ENCODE results near the gene LDLRAD4.

Gene LDLRAD4

DNA sequence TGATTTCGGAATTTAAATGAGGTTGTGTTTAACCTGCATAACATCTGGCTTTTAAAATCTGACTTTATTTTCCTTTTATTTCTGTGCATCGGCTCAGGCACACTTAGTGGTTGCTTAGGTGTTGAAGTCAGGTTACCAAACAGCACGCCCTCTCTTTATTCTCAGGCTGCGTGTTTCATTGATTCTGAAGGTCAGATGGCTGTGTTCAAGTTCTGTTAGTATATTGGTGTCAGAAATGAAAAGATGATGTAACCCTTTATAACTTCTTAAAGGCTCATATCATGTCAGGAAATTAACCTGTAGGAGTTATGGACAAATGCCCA is 246.5 kb downstream of the LDLRAD4 start:
- no peak for DNase-seq (ENCODE audit: low read depth)
- TF ChIP-seq CTCF (conservative IDR thresholded peaks at IDR 0.05; ENCODE audit: low read depth, low read length): no peak
- H3K4me3 ChIP-seq (ENCODE audit: low read length): no peak overlapping the region

DNA sequence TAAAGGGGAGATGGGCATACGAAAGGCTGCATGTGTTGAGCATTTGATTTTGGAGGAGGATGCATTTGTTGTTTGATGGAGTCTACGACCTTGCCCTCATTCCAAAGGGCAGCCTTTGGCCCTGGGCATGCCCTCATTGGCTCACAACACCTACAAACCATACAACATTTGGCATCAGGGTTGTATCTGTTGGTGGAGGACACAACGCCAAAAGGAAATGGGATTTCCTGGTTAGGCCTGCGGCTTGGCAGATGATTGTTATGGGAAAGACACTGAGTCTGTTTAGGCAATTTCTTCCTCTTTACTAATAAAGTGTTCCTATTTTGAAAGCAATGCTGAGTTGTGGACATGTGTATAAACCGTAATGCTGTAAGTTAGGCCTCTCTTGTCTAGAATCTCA is 246.9 kb downstream of the LDLRAD4 start:
- no peak overlapping the region for H3K4me3 ChIP-seq (ENCODE audit: low read length)
- DNase-seq (ENCODE audit: low read depth): no peak
- TF ChIP-seq CTCF (conservative IDR thresholded peaks at IDR 0.05; ENCODE audit: low read depth, low read length): no peak

- no peak for TF ChIP-seq CTCF (conservative IDR thresholded peaks at IDR 0.05; ENCODE audit: low read depth, low read length)
- H3K4me3 ChIP-seq (ENCODE audit: low read length): no peak overlapping the region
- DNase-seq (ENCODE audit: low read depth): no peak
Observed at GRCh38 chr18:13470516-13471197, 252.1 kb downstream of the LDLRAD4 start.

DNA sequence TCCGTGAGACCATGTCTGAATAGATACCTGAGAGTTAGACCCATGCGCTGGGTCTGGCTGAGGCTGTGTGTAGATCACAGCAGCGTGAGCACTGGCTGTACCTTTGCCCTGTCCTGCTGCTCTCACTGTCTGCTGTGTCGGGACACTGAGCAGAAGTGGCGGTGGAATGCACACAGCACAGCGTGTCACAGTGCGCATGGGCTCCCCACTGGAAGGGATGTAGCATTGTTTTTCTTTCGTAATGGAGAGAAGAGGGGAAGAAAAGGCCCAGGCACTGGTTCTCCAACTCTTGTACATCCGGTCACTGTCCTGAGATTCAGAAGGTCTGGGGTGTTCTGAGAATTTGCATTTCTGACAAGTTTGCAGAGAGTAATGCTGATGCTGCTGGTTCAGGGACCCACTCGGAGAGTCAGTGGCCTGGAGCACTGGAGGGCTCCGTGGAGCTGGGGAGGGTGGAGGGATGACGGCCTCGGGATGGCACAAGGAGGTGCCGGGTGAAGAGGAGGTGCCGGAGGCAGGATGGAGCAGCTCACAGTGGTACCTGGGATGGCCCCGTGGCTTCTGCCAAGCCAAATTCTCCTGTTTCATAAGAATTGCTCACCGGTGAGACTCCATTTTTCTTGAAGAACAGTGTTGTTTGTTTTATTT is 252.8 kb downstream of the LDLRAD4 start:
- DNase-seq (ENCODE audit: low read depth): no peak
- TF ChIP-seq CTCF (conservative IDR thresholded peaks at IDR 0.05; ENCODE audit: low read depth, low read length): no peak
- H3K4me3 ChIP-seq (ENCODE audit: low read length): no peak overlapping the region

GRCh38 chr18:13471971-13472628 is 253.5 kb downstream of the LDLRAD4 start:
- no peak for TF ChIP-seq CTCF (conservative IDR thresholded peaks at IDR 0.05; ENCODE audit: low read depth, low read length)
- no peak overlapping the region for H3K4me3 ChIP-seq (ENCODE audit: low read length)
- DNase-seq (ENCODE audit: low read depth): no peak

DNA sequence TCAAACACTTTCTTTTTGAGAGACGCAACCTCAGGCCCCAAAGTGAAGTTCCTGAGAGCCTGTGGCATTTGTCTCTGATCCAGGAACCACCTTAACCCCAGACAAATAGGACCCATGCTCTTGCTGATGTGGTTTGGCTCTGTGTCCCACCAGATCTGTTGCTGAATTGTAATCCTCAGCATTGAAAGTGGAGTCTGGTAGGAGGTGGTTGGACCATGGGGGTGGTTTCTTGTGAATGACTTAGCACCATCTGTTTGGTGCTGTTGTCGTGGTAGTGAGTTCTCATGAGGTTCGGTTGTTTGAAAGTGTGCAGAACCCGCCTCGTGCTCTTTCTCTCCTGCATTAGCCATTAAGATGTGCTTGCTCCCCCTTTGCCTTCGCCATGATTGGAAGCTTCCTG is 255.2 kb downstream of the LDLRAD4 start:
- TF ChIP-seq CTCF (conservative IDR thresholded peaks at IDR 0.05; ENCODE audit: low read depth, low read length): no peak
- no peak for DNase-seq (ENCODE audit: low read depth)
- no peak overlapping the region for H3K4me3 ChIP-seq (ENCODE audit: low read length)

DNA sequence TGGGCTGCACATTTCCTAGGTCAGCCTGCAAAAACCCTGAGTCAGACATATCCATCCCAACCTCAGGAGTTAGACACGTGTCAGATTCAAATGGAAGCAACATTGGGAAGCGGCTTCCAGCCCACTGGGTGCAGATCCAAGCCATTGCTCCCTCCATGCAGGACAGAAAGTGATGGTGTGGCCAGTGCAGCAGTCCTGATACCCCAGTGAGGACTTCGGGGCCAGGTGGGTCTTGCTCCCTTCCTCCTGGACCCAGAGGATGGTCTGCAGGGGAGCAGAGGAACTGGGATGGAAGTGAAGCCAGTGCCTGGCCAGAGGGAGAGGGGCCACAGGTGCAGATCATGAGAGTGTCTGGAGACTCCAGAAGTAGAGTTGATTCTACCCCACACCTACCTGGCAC is 255.8 kb downstream of the LDLRAD4 start:
- no peak overlapping the region for H3K4me3 ChIP-seq (ENCODE audit: low read length)
- no peak for TF ChIP-seq CTCF (conservative IDR thresholded peaks at IDR 0.05; ENCODE audit: low read depth, low read length)

More for the DNA sequence above, 255.8 kb downstream of the LDLRAD4 start:
- no peak for DNase-seq (ENCODE audit: low read depth)

Data from retinal pigment epithelial cell (primary cell).